CD4-positive, alpha-beta T cell treated with Interleukin-17A for 1 hour (primary cell): Measurements from ENCODE around the gene UNC5C.

Experiments used
- DNase-seq: peaks from one replicate; pipeline ENCODE4 v3.0.0-alpha.2; 2020

The UNC5C gene

GRCh38 chr4:95446173-95446572 lies 102.6 kb downstream of the UNC5C start:
- DNase-seq: no peak

- DNase-seq: no peak
Measured at GRCh38 chr4:95445251-95445650, 103.5 kb downstream of the UNC5C start.

- DNase-seq: no peak
Measured at GRCh38 chr4:95444812-95445211, 104.0 kb downstream of the UNC5C start.

GRCh38 chr4:95439896-95440295 lies 108.9 kb downstream of the UNC5C start:
- no peak for DNase-seq

- DNase-seq: no peak
Measured at GRCh38 chr4:95439071-95439470, 109.7 kb downstream of the UNC5C start.

GRCh38 chr4:95432466-95432865 lies 116.3 kb downstream of the UNC5C start:
- no peak for DNase-seq

- no peak for DNase-seq
Measured at GRCh38 chr4:95431678-95432077, 117.1 kb downstream of the UNC5C start.

GRCh38 chr4:95429416-95429815 lies 119.4 kb downstream of the UNC5C start:
- no peak for DNase-seq

GRCh38 chr4:95428291-95429070 lies 120.3 kb downstream of the UNC5C start:
- no peak for DNase-seq

- no peak for DNase-seq
Measured at GRCh38 chr4:95426455-95426854, 122.3 kb downstream of the UNC5C start.

- no peak for DNase-seq
Measured at GRCh38 chr4:95422436-95422835, 126.3 kb downstream of the UNC5C start.

- DNase-seq: no peak
Measured at GRCh38 chr4:95421869-95422268, 126.9 kb downstream of the UNC5C start.

GRCh38 chr4:95417531-95417930 lies 131.2 kb downstream of the UNC5C start:
- DNase-seq: no peak

GRCh38 chr4:95415346-95415771 lies 133.4 kb downstream of the UNC5C start:
- DNase-seq: no peak

- no peak for DNase-seq
Measured at GRCh38 chr4:95411371-95412088, 137.2 kb downstream of the UNC5C start.

GRCh38 chr4:95410387-95410977 lies 138.3 kb downstream of the UNC5C start:
- no peak for DNase-seq

GRCh38 chr4:95409750-95410149 lies 139.0 kb downstream of the UNC5C start:
- no peak for DNase-seq

GRCh38 chr4:95409127-95409526 lies 139.6 kb downstream of the UNC5C start:
- DNase-seq: no peak

GRCh38 chr4:95402299-95402698 lies 146.5 kb downstream of the UNC5C start:
- no peak for DNase-seq

GRCh38 chr4:95398217-95398616 lies 150.6 kb downstream of the UNC5C start:
- DNase-seq: no peak

GRCh38 chr4:95394752-95395306 lies 153.9 kb downstream of the UNC5C start:
- DNase-seq: no peak

- DNase-seq: no peak
Measured at GRCh38 chr4:95393821-95394220, 155.0 kb downstream of the UNC5C start.

GRCh38 chr4:95388911-95389310 lies 159.9 kb downstream of the UNC5C start:
- DNase-seq: no peak

- DNase-seq: no peak
Measured at GRCh38 chr4:95387719-95388118, 161.1 kb downstream of the UNC5C start.
